Skeletal muscle satellite cell (primary cell): Measurements from ENCODE around the gene BAZ2B.
A peak's percentile ranks its signal among the peaks of the same experiment; 100 is the strongest.

Experiments
- H3K27me3 ChIP-seq: 2 replicates; pipeline ENCODE4 v1.7.0; 2013; ENCODE audit warnings: low read length; ENCODE audit not compliant: control insufficient read depth, insufficient read depth
- H3K36me3 ChIP-seq: 2 replicates; pipeline ENCODE4 v1.7.0; 2013; ENCODE audit warnings: mild to moderate bottlenecking, control low read depth, low read length; ENCODE audit not compliant: insufficient read depth
- H3K4me1 ChIP-seq: 2 replicates; pipeline ENCODE4 v1.7.0; 2013; ENCODE audit warnings: low read length; ENCODE audit not compliant: control insufficient read depth, insufficient read depth
- H3K4me2 ChIP-seq: 2 replicates; pipeline ENCODE4 v1.7.0; 2013; ENCODE audit warnings: mild to moderate bottlenecking, low read length
- H3K4me3 ChIP-seq: 2 replicates; pipeline ENCODE4 v1.7.0; 2013; ENCODE audit warnings: low read length
- H3K9ac ChIP-seq: 2 replicates; pipeline ENCODE4 v1.7.0; 2013; ENCODE audit warnings: mild to moderate bottlenecking, low read depth, low read length, moderate library complexity
- H3K9me3 ChIP-seq: replicated peaks from 2 replicates; pipeline ENCODE4 v1.7.0; 2013; ENCODE audit warnings: mild to moderate bottlenecking, control low read depth, low read length

The BAZ2B gene

DNA sequence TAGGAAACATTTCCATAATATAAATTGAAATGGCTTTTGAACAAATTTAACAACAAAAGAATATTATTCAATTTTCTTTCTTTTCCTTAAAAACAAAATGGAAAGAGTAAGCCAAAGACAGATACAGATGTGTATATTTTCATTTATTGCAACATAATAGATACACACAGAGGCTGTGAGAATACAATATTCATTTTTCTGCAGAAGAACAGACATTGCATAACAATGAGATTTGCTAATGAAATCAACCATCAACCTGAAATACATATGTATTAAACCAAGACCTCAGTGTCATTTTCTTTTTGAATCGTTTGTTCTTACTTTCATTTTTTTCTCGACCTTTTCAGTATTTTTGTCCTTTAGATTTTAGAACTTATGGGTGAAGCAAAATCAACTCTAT is 95.1 kb downstream of the BAZ2B start:
- Histone ChIP-seq H3K9ac (no peak overlapping the region), H3K36me3 (no peaks in the 10 kb centered on the region), H3K27me3 (no peaks in the 10 kb centered on the region), H3K4me2 (no peak overlapping the region), H3K4me1 (peaks cover 8% of the 10 kb centered on the region), H3K9me3 (no peaks in the 10 kb centered on the region), H3K4me3 (no peak overlapping the region)

DNA sequence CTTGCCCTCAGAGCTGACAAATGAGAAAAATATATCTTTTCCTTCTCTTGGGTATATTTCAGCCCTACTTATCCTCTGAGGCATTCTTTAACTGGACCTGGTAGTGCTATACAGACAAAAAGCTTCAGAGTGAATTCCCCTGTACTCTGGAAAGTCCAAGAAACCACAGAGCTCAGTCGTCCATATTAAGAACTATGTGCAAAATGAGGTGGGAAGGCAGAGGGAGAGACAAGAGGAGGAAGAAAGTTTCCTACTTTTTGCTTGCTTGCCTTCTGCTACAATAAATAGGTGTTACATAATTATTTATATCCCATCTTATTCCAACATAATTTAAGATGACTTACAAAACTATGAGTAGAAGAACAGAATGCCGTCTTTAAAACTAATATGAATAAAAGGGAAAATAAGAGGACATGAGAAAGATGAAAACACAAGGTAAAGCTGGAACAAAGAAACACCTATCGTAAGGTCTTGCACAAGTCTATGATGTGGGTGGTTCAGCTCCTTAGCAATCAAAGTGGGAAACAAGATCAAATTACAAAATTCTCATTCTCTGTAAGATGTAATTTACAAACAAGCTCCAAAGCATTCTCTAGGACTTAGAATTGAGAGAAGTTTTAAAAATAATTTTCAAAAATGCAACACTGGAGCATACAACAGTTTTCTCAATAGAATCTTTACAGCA is 97.9 kb downstream of the BAZ2B start:
- no peak overlapping the region for H3K9ac ChIP-seq
- H3K4me3 ChIP-seq, result no peak overlapping the region
- no peaks in the 10 kb centered on the region for H3K27me3 ChIP-seq
- H3K4me2 ChIP-seq, result no peak overlapping the region
- no peaks in the 10 kb centered on the region for H3K36me3 ChIP-seq
- peaks cover 8% of the 10 kb centered on the region for H3K4me1 ChIP-seq
- H3K9me3 ChIP-seq, result no peaks in the 10 kb centered on the region

DNA sequence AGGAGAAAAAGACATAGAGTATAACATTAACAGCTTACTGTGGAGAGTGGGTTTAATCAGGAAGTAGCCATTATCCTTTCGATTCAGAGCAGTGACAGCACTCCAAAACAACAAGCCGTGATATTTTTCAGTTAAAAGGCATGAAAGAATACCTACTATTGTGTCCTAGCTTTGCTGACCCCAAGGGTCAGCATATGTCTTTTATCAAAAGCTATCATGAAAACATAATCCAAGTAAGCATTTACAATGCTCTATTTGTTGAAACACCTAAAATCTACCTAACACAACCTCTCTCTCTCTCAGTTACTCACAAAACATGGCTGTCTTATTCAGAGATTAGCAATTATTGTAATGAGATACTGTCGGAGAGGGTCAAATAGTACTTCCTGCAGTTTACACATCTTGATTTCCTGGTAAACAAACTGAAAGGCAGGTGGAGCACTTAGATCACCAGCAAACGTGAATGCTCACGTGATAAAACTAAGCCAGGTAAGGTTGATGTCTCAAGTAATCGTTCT is 100.0 kb downstream of the BAZ2B start:
- peak overlapping the region; percentile 89 for H3K4me2 ChIP-seq
- no peaks in the 10 kb centered on the region for H3K27me3 ChIP-seq
- peak overlapping the region; percentile 77 for H3K9ac ChIP-seq
- H3K4me3 ChIP-seq, result peak overlapping the region; percentile 74
- H3K4me1 ChIP-seq, result peaks cover 8% of the 10 kb centered on the region
- H3K9me3 ChIP-seq, result no peaks in the 10 kb centered on the region
- no peaks in the 10 kb centered on the region for H3K36me3 ChIP-seq

DNA sequence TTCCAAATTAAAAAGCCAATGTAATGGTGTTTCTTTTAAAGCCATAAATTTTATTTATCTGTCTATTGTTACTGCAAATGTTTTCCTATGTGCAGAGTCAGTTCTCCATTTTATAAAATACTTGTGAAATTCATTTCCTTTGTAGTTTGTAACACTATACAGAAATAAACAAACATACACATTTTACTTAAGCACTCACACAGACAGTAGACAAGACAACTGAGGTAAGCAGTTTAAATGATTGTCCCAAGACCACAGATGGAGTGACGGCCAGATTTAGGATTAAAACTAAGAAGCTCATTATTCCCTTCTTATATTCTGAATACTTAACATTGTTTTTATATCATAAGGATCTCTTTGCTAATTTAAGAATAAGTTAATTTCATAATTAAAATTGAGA is 100.9 kb downstream of the BAZ2B start:
- H3K4me2 ChIP-seq, result peak overlapping the region; percentile 89
- no peaks in the 10 kb centered on the region for H3K36me3 ChIP-seq
- peaks cover 8% of the 10 kb centered on the region for H3K4me1 ChIP-seq
- peak overlapping the region; percentile 77 for H3K9ac ChIP-seq
- H3K4me3 ChIP-seq, result peak overlapping the region; percentile 45
- no peaks in the 10 kb centered on the region for H3K27me3 ChIP-seq
- no peaks in the 10 kb centered on the region for H3K9me3 ChIP-seq

DNA sequence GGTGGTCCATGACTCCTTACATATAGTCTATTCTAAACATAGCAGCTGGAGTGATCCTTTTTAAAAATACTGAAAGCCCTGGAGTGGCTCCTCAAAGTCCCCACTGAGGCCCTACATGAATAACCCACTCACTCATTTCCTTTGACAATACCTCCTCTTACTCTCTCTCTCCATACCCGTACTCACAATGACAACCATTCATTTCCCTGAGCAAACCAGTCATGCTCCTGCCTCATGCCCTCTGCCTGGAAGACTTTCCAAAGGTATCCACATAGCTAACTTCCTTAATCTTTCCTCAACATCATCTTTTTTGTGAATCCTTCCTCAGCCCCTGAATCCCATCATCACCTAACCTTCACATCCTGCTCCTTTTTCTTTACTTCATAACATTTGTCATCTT is 102.6 kb downstream of the BAZ2B start:
- H3K4me3 ChIP-seq, result no peak overlapping the region
- peaks cover 8% of the 10 kb centered on the region for H3K4me1 ChIP-seq

DNA sequence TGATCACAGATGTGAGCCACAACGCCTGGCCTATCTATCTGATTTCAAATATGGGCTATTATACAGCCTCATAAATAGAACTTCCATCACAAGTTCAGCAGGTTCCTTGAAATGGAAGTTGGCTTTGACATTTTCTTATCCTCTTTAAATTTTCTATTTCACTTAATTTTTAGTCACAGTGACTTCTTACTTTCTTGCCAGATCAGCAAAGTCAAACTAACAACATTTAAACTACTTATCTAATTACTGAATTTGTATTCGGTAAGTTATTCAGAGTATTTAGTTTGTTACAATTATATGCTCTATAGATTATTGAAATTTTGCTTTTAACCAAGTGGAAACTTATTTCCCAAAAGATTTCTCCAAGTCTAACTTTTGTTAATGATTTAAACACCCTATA is 108.2 kb downstream of the BAZ2B start:
- Histone ChIP-seq H3K9ac (no peak overlapping the region), H3K4me3 (no peak overlapping the region), H3K4me1 (peaks cover 7% of the 10 kb centered on the region), H3K27me3 (no peaks in the 10 kb centered on the region), H3K36me3 (no peaks in the 10 kb centered on the region), H3K9me3 (no peaks in the 10 kb centered on the region), H3K4me2 (no peak overlapping the region)

More for the DNA sequence above, 102.6 kb downstream of the BAZ2B start:
- Histone ChIP-seq H3K9me3 (no peaks in the 10 kb centered on the region), H3K9ac (no peak overlapping the region), H3K4me2 (no peak overlapping the region), H3K36me3 (no peaks in the 10 kb centered on the region), H3K27me3 (no peaks in the 10 kb centered on the region)

DNA sequence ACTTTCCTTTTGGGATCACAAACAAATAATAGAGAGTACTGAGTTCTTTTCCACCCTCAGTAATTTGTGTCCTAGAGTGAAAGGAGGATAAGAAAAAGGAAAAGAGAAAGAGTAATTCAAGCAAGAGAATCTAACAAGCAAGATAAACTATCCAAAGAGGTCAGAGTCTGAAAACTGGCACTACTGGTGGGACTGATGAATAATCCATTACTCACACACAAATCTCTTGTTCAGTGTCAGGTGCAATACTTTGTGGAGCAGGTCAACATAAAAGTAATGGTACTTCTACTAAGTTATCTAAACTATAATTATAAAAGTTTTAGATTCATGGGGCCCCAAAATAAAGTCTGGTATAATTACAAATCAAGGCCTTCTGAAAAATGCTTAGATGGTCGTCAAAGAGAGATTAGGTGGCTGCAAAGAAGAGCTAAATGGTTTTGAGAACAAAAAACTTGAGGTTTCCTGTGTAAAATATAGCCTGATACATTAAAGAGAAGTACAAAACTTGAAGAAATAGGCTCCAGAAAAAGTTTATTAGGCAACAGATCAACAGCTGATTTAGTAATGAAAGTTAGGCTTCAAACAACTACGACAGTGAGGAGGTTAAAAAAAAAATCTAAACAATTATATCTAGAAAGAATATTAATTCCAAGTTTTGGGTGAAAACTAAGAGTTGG is 109.4 kb downstream of the BAZ2B start:
- H3K9me3 ChIP-seq, result no peaks in the 10 kb centered on the region
- no peaks in the 10 kb centered on the region for H3K36me3 ChIP-seq
- no peaks in the 10 kb centered on the region for H3K27me3 ChIP-seq
- H3K4me1 ChIP-seq, result peaks cover 7% of the 10 kb centered on the region
- no peak overlapping the region for H3K9ac ChIP-seq
- H3K4me3 ChIP-seq, result no peak overlapping the region
- H3K4me2 ChIP-seq, result no peak overlapping the region

DNA sequence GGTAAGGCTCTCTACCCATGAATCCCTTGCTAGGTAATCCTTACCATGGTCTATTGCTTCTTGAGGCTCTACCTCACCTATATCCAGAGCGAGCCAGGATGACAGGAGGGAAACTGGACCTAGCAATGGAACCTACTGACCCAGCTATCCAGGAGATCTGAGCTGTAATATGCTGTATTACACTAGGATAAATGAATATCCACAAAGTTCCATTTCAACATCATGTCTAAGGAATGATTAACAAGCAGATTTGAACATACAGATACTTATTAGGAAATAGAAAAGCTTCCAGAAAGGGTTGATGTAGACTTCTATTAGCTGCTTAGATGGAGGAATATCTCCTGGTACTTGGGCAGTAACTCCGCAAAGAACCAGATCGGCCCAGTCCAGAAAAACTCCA is 110.1 kb downstream of the BAZ2B start:
- H3K36me3 ChIP-seq, result no peaks in the 10 kb centered on the region
- H3K9ac ChIP-seq, result no peak overlapping the region
- H3K9me3 ChIP-seq, result no peaks in the 10 kb centered on the region
- H3K4me1 ChIP-seq, result peaks cover 7% of the 10 kb centered on the region
- H3K27me3 ChIP-seq, result no peaks in the 10 kb centered on the region
- no peak overlapping the region for H3K4me3 ChIP-seq
- no peak overlapping the region for H3K4me2 ChIP-seq

DNA sequence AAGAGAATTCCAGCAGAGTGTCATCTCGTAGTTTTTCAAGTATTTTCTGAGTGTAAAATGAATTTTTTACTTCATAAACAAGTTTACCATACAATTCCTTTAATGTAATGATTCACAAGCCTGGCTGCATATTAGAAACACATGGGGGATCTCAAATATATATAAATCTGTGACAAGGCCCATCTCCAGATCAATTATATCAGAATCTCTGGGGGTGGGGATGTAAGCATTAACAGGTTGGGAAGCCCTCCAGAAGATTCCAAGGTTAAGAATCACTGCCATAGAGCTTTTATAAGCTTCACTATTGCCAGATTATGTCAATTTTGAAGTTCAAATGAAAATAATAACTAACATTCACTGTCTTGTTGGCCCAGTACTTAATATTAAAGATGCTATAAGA is 111.2 kb downstream of the BAZ2B start:
- Histone ChIP-seq H3K36me3 (no peaks in the 10 kb centered on the region), H3K4me1 (peaks cover 7% of the 10 kb centered on the region), H3K4me2 (no peak overlapping the region), H3K27me3 (no peaks in the 10 kb centered on the region), H3K9me3 (no peaks in the 10 kb centered on the region), H3K4me3 (no peak overlapping the region), H3K9ac (no peak overlapping the region)

DNA sequence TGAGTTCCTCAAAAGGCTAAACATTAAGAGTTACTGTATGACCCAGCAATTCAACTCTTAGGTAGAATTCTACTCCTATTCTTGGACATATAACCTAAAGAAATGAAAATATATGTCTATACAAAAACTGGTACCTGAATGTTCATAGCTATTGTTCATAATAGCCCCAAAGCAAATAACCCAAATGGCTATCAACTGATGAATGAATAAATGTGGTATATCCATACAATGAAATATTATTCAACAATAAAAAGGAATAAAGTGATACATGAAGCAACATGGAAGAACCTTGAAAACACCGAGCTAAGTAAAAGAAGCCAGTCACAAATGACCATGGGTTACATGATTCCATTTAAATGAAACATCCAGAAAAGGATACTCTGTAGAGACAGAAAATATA is 114.6 kb downstream of the BAZ2B start:
- Histone ChIP-seq H3K27me3 (no peaks in the 10 kb centered on the region), H3K9me3 (no peaks in the 10 kb centered on the region), H3K4me3 (no peak overlapping the region), H3K9ac (no peak overlapping the region), H3K36me3 (no peaks in the 10 kb centered on the region), H3K4me1 (peaks cover 16% of the 10 kb centered on the region), H3K4me2 (no peak overlapping the region)

DNA sequence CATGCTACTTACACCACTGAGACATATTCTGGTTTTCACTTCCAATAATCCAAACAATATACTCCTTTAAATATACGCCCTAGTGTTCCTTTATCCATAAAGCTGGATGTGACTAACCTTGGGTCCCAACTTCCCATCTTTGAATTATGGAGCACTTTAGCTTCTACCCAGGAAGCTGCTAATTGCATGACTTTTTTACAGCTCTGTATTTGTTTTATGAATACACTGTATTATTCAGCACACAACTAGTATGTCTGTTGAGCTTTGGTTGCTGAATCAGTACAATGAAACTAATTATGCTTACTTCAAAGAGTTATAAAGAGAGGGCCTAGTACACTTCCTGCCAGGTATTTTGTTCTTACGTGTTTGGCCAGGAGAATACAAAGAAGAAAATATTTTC is 118.5 kb downstream of the BAZ2B start:
- no peak overlapping the region for H3K4me2 ChIP-seq
- no peak overlapping the region for H3K9ac ChIP-seq
- H3K9me3 ChIP-seq, result no peaks in the 10 kb centered on the region
- H3K4me1 ChIP-seq, result peaks cover 14% of the 10 kb centered on the region
- no peak overlapping the region for H3K4me3 ChIP-seq
- no peaks in the 10 kb centered on the region for H3K36me3 ChIP-seq
- no peaks in the 10 kb centered on the region for H3K27me3 ChIP-seq

DNA sequence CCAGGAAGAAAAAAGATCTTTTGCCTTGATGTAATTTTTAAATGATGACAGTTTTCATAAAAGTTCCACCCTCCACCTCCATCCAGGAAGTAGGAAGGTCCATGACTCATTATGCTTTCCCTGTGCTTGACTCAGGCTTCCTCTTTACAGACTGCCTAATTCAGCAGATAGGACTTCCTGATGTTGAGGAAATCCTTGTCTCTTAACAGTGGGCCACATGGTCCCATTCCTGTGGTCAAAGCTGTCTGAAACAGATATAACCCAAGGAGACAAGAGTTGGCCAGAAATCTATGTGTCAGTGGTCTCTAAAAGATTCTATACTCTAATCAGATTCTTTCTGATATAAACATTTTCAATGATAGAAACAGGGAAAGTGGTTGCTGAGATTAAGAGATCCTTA is 119.1 kb downstream of the BAZ2B start:
- Histone ChIP-seq H3K4me2 (peak overlapping the region; percentile 31), H3K27me3 (no peaks in the 10 kb centered on the region), H3K9ac (no peak overlapping the region), H3K4me3 (no peak overlapping the region), H3K36me3 (no peaks in the 10 kb centered on the region), H3K4me1 (peaks cover 14% of the 10 kb centered on the region), H3K9me3 (no peaks in the 10 kb centered on the region)
